Measurements from ENCODE around the gene FNDC8. TPM values are rescaled to one million over a fixed set of nuclear protein-coding genes. Genes with fewer than 3 reads are reported as not detected.
"Not testable (repeated sequence)": the region's sequence is repeated elsewhere in the genome, so short reads cannot be mapped to it uniquely, and the experiment has no call there.

FNDC8 gene
- total RNA-seq, 3 donors from 2014 or later (not counting 1 experiment from before 2014, with no cell fraction given): not detected

- peaks cover 32% of the 10 kb centered on the region for H3K36me3 Mint-ChIP-seq
- intact Hi-C loops (cut with micrococcal nuclease): no loop called here
- ATAC-seq (no peak), DNase-seq (no peak)
- Histone ChIP-seq H3K27ac (ENCODE audit: low read length) (no peak overlapping the region), H3K27me3 (ENCODE audit: control insufficient read depth, insufficient read depth, low read length) (no peaks in the 10 kb centered on the region), H3K9me3 (ENCODE audit: control insufficient read depth, insufficient read depth, low read length) (no peaks in the 10 kb centered on the region), H3K36me3 (ENCODE audit: control insufficient read depth, insufficient read depth, low read length) (peaks cover 41% of the 10 kb centered on the region), H3K4me1 (ENCODE audit: control insufficient read depth, insufficient read depth, low read length) (peaks cover 6% of the 10 kb centered on the region), H3K4me3 (ENCODE audit: low read length) (no peak overlapping the region)
- 92% methylated on average over 3 of the region's 5 CpGs for WGBS (ENCODE audit: insufficient coverage)
- H3K4me1 Mint-ChIP-seq: peaks cover 5 to 13% of the 10 kb centered on the region in 2 donors
- no peaks in the 10 kb centered on the region for H3K27me3 Mint-ChIP-seq (ENCODE audit: low read depth in 2 of 2)
- H3K4me3 Mint-ChIP-seq: no peak overlapping the region
- H3K27ac Mint-ChIP-seq: no peak overlapping the region
- no peaks in the 10 kb centered on the region for H3K9me3 Mint-ChIP-seq
- TF ChIP-seq CTCF (IDR thresholded peaks at IDR 0.05): no peak
These were observed 18.1 kb upstream of the FNDC8 start for GRCh38 chr17:35103271-35103670.

DNA sequence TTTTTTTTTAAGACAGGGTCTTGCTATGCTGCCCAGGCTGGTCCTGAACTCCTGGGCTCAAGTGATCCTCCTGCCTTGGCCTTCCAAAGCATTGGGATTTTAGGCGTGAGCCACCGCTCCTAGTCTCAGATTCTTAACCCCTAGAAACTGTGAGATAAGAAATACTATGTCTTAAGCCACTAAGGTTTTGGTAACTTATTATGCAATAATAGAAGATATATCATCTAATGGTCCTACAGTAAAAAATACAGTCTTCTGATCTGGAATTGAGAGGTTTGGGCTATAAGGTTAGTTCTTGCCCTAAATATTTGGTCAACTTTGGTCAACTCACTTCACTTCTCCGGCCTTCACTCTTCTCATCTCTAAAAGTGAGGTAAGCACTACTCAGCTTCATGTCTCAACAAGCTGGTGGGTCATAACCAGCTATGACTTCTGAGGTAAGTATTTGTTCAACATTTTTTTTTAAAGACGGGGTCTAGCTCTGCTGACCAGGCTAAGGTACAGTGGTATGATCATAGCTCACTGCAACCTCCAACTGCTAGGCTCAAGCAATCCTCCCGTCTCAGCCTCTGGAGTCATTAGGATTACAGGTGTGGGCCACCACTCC is 16.5 kb upstream of the FNDC8 start:
- no peak overlapping the region for H3K27ac ChIP-seq (ENCODE audit: low read length)
- H3K4me1 Mint-ChIP-seq: peaks cover 12 to 13% of the 10 kb centered on the region in 2 donors
- no peak for DNase-seq
- H3K4me1 ChIP-seq (ENCODE audit: control insufficient read depth, insufficient read depth, low read length): peaks cover 6% of the 10 kb centered on the region
- H3K9me3 ChIP-seq (ENCODE audit: control insufficient read depth, insufficient read depth, low read length): no peaks in the 10 kb centered on the region
- ATAC-seq: no peak
- H3K27me3 ChIP-seq (ENCODE audit: control insufficient read depth, insufficient read depth, low read length): no peaks in the 10 kb centered on the region
- H3K4me3 Mint-ChIP-seq: no peak overlapping the region
- no peak overlapping the region for H3K27ac Mint-ChIP-seq
- no peak overlapping the region for H3K4me3 ChIP-seq (ENCODE audit: low read length)
- intact Hi-C loops (cut with micrococcal nuclease): no loop called here
- no peaks in the 10 kb centered on the region for H3K9me3 Mint-ChIP-seq
- no peak for TF ChIP-seq CTCF (IDR thresholded peaks at IDR 0.05)
- peaks cover 23% of the 10 kb centered on the region for H3K36me3 Mint-ChIP-seq
- no peaks in the 10 kb centered on the region for H3K27me3 Mint-ChIP-seq (ENCODE audit: low read depth in 2 of 2)
- H3K36me3 ChIP-seq (ENCODE audit: control insufficient read depth, insufficient read depth, low read length): peaks cover 29% of the 10 kb centered on the region
- WGBS (ENCODE audit: insufficient coverage): 100% methylated on average over 5 of the region's 5 CpGs

DNA sequence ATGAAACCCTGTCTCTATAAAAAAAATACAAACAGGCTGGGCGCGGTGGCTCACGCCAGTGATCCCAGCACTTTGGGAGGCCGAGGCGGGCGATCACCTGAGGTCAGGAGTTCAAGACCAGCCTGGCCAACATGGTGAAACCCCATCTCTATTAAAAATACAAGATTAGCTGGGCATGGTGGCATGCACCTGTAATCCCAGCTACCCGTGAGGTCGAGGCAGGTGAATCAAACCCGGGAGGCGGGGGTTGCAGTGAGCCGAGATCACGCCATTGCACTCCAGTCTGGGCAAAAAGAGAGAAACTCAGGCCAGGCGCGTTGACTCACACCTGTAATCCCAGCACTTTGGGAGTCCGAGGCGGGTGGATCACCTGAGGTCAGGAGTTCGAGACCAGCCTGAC is 10.6 kb upstream of the FNDC8 start:
- H3K27ac ChIP-seq (ENCODE audit: low read length); H3K27ac Mint-ChIP-seq: not testable (repeated sequence)

GRCh38 chr17:35116845-35117244 is 4.6 kb upstream of the FNDC8 start:
- DNase-seq (no peak), ATAC-seq (no peak)
- no peak overlapping the region for H3K4me3 ChIP-seq (ENCODE audit: low read length)
- peaks cover 45% of the 10 kb centered on the region in 2 donors for H3K4me1 Mint-ChIP-seq
- H3K4me3 Mint-ChIP-seq: no peak overlapping the region
- no peaks in the 10 kb centered on the region for H3K27me3 Mint-ChIP-seq (ENCODE audit: low read depth in 2 of 2)
- H3K4me1 ChIP-seq (ENCODE audit: control insufficient read depth, insufficient read depth, low read length): peaks cover 29% of the 10 kb centered on the region
- peak overlapping the region in 1 of 2 donors; percentile 44 for H3K27ac Mint-ChIP-seq
- no peak overlapping the region for H3K27ac ChIP-seq (ENCODE audit: low read length)
- no peak for TF ChIP-seq CTCF (IDR thresholded peaks at IDR 0.05)
- H3K9me3 Mint-ChIP-seq: no peaks in the 10 kb centered on the region
- intact Hi-C loops (cut with micrococcal nuclease): no loop called here
- H3K27me3 ChIP-seq (ENCODE audit: control insufficient read depth, insufficient read depth, low read length): no peaks in the 10 kb centered on the region
- WGBS (ENCODE audit: insufficient coverage): 95% methylated on average over 12 of the region's 12 CpGs
- no peaks in the 10 kb centered on the region for H3K36me3 ChIP-seq (ENCODE audit: control insufficient read depth, insufficient read depth, low read length)
- H3K36me3 Mint-ChIP-seq: no peaks in the 10 kb centered on the region
- H3K9me3 ChIP-seq (ENCODE audit: control insufficient read depth, insufficient read depth, low read length): no peaks in the 10 kb centered on the region

More for the DNA sequence above, 10.6 kb upstream of the FNDC8 start:
- H3K4me1 ChIP-seq (ENCODE audit: control insufficient read depth, insufficient read depth, low read length); H3K4me3 ChIP-seq (ENCODE audit: low read length); H3K4me3 Mint-ChIP-seq; DNase-seq; H3K9me3 Mint-ChIP-seq; H3K36me3 Mint-ChIP-seq; H3K27me3 ChIP-seq (ENCODE audit: control insufficient read depth, insufficient read depth, low read length); H3K9me3 ChIP-seq (ENCODE audit: control insufficient read depth, insufficient read depth, low read length); H3K27me3 Mint-ChIP-seq (ENCODE audit: low read depth in 2 of 2); ATAC-seq; H3K36me3 ChIP-seq (ENCODE audit: control insufficient read depth, insufficient read depth, low read length); intact Hi-C loops (cut with micrococcal nuclease): not testable (repeated sequence)
- H3K4me1 Mint-ChIP-seq: peaks cover 23 to 35% of the 10 kb centered on the region in 2 donors
- 98% methylated on average over 17 of the region's 17 CpGs for WGBS (ENCODE audit: insufficient coverage)
